RPMI7951 (cell line): ENCODE data around the gene HSPH1. TPM values are rescaled to one million over a fixed set of nuclear protein-coding genes. Genes with fewer than 3 reads are reported as not detected.

Experiments used
- DNase-seq: peaks from one replicate; pipeline ENCODE4 v3.0.0-alpha.2; 2012; ENCODE audit warnings: low read depth
- total RNA-seq: library from RNA; depleted of rRNA; stranded (reverse); fragments of >200 nt; shearing (Covaris generic); gene quantifications from 2 replicates; pipeline ENCODE4 v1.2.3, GENCODE V29; 2014; rRNA removed

HSPH1 gene
- total RNA-seq, result 57.5 and 79.7 TPM in 2 replicates

- peak; percentile 96 for DNase-seq
Observed at GRCh38 chr13:31161557-31162150, at the start of gene HSPH1. Gene HSPH1 (minus strand): TSS chr13:31161904. CDS start chr13:31161582, 322 bp downstream.

- DNase-seq, result no peak
Observed at GRCh38 chr13:31209841-31210210, 48.1 kb upstream of the HSPH1 start.

- peak; percentile 29 for DNase-seq
Observed at GRCh38 chr13:31209172-31209840, 47.6 kb upstream of the HSPH1 start.

GRCh38 chr13:31208559-31209122 lies 46.9 kb upstream of the HSPH1 start:
- no peak for DNase-seq

GRCh38 chr13:31207661-31208552 lies 46.2 kb upstream of the HSPH1 start:
- peak; percentile 26 for DNase-seq

GRCh38 chr13:31204592-31204991 lies 42.9 kb upstream of the HSPH1 start:
- peak; percentile 71 for DNase-seq

- peak; percentile 46 for DNase-seq
Observed at GRCh38 chr13:31201341-31202031, 39.8 kb upstream of the HSPH1 start.

- DNase-seq, result peak; percentile 40
Observed at GRCh38 chr13:31200637-31200971, 38.9 kb upstream of the HSPH1 start.

GRCh38 chr13:31199849-31200636 lies 38.3 kb upstream of the HSPH1 start, which contains the start of gene B3GLCT:
Gene B3GLCT (plus strand): TSS chr13:31199975. CDS start chr13:31200085, 110 bp downstream.
- peak; percentile 70 for DNase-seq

- no peak for DNase-seq
Observed at GRCh38 chr13:31199527-31199848, 37.8 kb upstream of the HSPH1 start.

- DNase-seq, result no peak
Observed at GRCh38 chr13:31198519-31198918, 36.8 kb upstream of the HSPH1 start.

- DNase-seq, result no peak
Observed at GRCh38 chr13:31196992-31197391, 35.3 kb upstream of the HSPH1 start.

- DNase-seq, result peak; percentile 7
Observed at GRCh38 chr13:31195616-31196015, 33.9 kb upstream of the HSPH1 start.

GRCh38 chr13:31192306-31192705 lies 30.6 kb upstream of the HSPH1 start:
- DNase-seq, result no peak

GRCh38 chr13:31191748-31192147 lies 30.0 kb upstream of the HSPH1 start:
- peak; percentile 10 for DNase-seq

GRCh38 chr13:31184981-31185645 lies 23.4 kb upstream of the HSPH1 start:
- no peak for DNase-seq

GRCh38 chr13:31184451-31184850 lies 22.7 kb upstream of the HSPH1 start:
- DNase-seq, result no peak

GRCh38 chr13:31182987-31183386 lies 21.3 kb upstream of the HSPH1 start:
- no peak for DNase-seq

GRCh38 chr13:31179754-31180153 lies 18.1 kb upstream of the HSPH1 start:
- DNase-seq, result no peak

GRCh38 chr13:31179241-31179640 lies 17.5 kb upstream of the HSPH1 start:
- no peak for DNase-seq
